K562 (cell line): Measurements from ENCODE around the gene RGS9BP. TPM values are rescaled to one million over a fixed set of nuclear protein-coding genes. Genes with fewer than 3 reads are reported as not detected.
A peak's percentile ranks its signal among the peaks of the same experiment; 100 is the strongest.

Experiments used
- ATAC-seq: fragments of 200-7000 bp; cut with Tn5 transposase; 3 replicates; pipeline ENCODE4 v1.9.1; 2020; ENCODE audit warnings: moderate library complexity
- BruUV-seq: library from RNA; stranded (reverse); fragments of 400-500 nt; replicated peaks from 2 replicates; lab custom pipeline; 2021; lab: Mats Ljungman, UMichigan
- CTCF ChIA-PET: fragments of 300-600 bp; formaldehyde crosslinking; extraction: SDS; loops from one replicate; lab custom pipeline; 2021; ENCODE audit warnings: low intra/inter-chr PET ratio; lab: Yijun Ruan, JAX
- POLR2A ChIA-PET: fragments of 300-600, 350-650 bp; sonication (Branson Sonifier 250); formaldehyde crosslinking; extraction: SDS; loops from one replicate; lab custom pipeline; 2021; ENCODE audit warnings: antibody characterized with exemption, inconsistent platforms; lab: Yijun Ruan, JAX
- DNase-seq, 4 experiments: peaks; one replicate each; pipeline versions ENCODE4 v3.0.0 to v3.0.0-alpha.2; 2011 to 2018; ENCODE audit warnings: low spot score in 3 of 4, mixed read lengths in 3 of 4; ENCODE audit errors: extremely low read depth in 1 of 4
- FAIRE-seq: peaks from 2 replicates; lab custom pipeline; 2011; peaks lifted over from hg19 to GRCh38; lab: Jason Lieb, UNC
- H2AFZ ChIP-seq: 2 replicates; pipeline ENCODE4 v1.6.0; 2011; ENCODE audit warnings: low read depth, low read length, control low read depth, inconsistent platforms
- H3K27ac ChIP-seq: fragments of 200-600 bp; 3 replicates; pipeline ENCODE4 v1.8.0; 2011; ENCODE audit warnings: low read depth, mild to moderate bottlenecking, control low read depth, inconsistent platforms, low read length, moderate library complexity, mixed read lengths; ENCODE audit errors: extremely low read depth
- H3K27me3 ChIP-seq, 2 experiments: fragments of 300-600 bp in 1 of 2; 2 replicates in 1 of 2; 3 replicates in 1 of 2; pipeline versions ENCODE4 v1.6.0 to v1.8.0; 2011; ENCODE audit warnings: inconsistent platforms in 2 of 2, low read length in 2 of 2, mild to moderate bottlenecking in 1 of 2, mixed read lengths in 1 of 2, moderate library complexity in 1 of 2; ENCODE audit not compliant: control insufficient read depth in 2 of 2, insufficient read depth in 2 of 2
- H3K36me3 ChIP-seq: fragments of 300-600 bp; 3 replicates; pipeline ENCODE4 v1.8.0; 2011; ENCODE audit warnings: mild to moderate bottlenecking, low read length, inconsistent platforms; ENCODE audit not compliant: control insufficient read depth, insufficient read depth
- H3K4me1 ChIP-seq, 2 experiments: fragments of 200-600 bp in 1 of 2; replicated peaks in 1 of 2; 2 replicates in 1 of 2; 3 replicates in 1 of 2; pipeline versions ENCODE4 v1.5.1 to v1.8.0; 2011; ENCODE audit warnings: inconsistent platforms in 2 of 2, low read length in 2 of 2, mild to moderate bottlenecking in 1 of 2, mixed read lengths in 1 of 2, moderate library complexity in 1 of 2; ENCODE audit not compliant: control insufficient read depth in 2 of 2, insufficient read depth in 2 of 2
- H3K4me2 ChIP-seq: 2 replicates; pipeline ENCODE4 v1.6.1; 2011; ENCODE audit warnings: low read length, control low read depth, inconsistent platforms, mixed read lengths; ENCODE audit not compliant: insufficient read depth
- H3K4me3 ChIP-seq: fragments of 200-600 bp; sonication (generic), shearing (Covaris generic); 2 replicates; pipeline ENCODE4 v1.5.1; 2016; ENCODE audit warnings: control low read depth, inconsistent platforms
- H3K79me2 ChIP-seq: fragments of 200-600 bp; 3 replicates; pipeline ENCODE4 v1.8.0; 2011; ENCODE audit warnings: low read length, inconsistent platforms; ENCODE audit not compliant: control insufficient read depth, insufficient read depth
- H3K9ac ChIP-seq, 2 experiments: 2 replicates each; pipeline versions ENCODE4 v1.6.0 to v1.6.1; 2011; ENCODE audit warnings: low read depth in 2 of 2, low read length in 2 of 2, control low read depth in 1 of 2, inconsistent platforms in 1 of 2, mild to moderate bottlenecking in 1 of 2, mixed read lengths in 1 of 2; ENCODE audit not compliant: insufficient read depth in 1 of 2
- H3K9me1 ChIP-seq: one replicate; pipeline ENCODE4 v1.6.0; 2011; ENCODE audit warnings: inconsistent platforms, mild to moderate bottlenecking, low read length, moderate library complexity; ENCODE audit not compliant: control insufficient read depth, insufficient read depth
- H3K9me3 ChIP-seq: replicated peaks from 2 replicates; pipeline ENCODE4 v1.5.1; 2011; ENCODE audit warnings: low read depth, low read length, inconsistent platforms; ENCODE audit not compliant: control insufficient read depth, insufficient read depth
- H4K20me1 ChIP-seq: replicated peaks from 2 replicates; pipeline ENCODE4 v1.6.1; 2011; ENCODE audit warnings: low read length, inconsistent platforms, mixed read lengths; ENCODE audit not compliant: control insufficient read depth, insufficient read depth
- EGR1 ChIP-seq: fragments of 450-650 bp; conservative IDR thresholded peaks from 2 replicates; pipeline ENCODE4 v1.6.1; 2017; ENCODE audit warnings: mild to moderate bottlenecking
- ERF ChIP-seq: fragments of 450-650 bp; formaldehyde crosslinking; IDR thresholded peaks from 2 replicates; pipeline ENCODE4 v1.4.0; 2020; ENCODE audit warnings: mild to moderate bottlenecking, mixed read lengths
- WGBS: fragments of 100-300 bp; shearing (Covaris generic); methylation state at CpG from one replicate; pipeline ENCODE4 v1.1.6; 2016; ENCODE audit warnings: low coverage, mixed read lengths; ENCODE audit not compliant: insufficient coverage; ENCODE audit errors: missing lambda C conversion rate; 5-methylcytosine and 5-hydroxymethylcytosine counted together
- in situ Hi-C: fragments of 300-500 bp; cut with MboI; formaldehyde crosslinking; loops from 4 replicates; pipeline ENCODE4 v1.15.0; 2018; ENCODE audit warnings: inconsistent platforms, mixed read lengths
- intact Hi-C: fragments of 100-400 bp; cut with micrococcal nuclease; formaldehyde crosslinking; loops from 2 replicates; pipeline ENCODE4 v1.14.2; 2022
- polyA plus RNA-seq, 8 experiments: library from polyadenylated mRNA; depleted of rRNA in 4 of 8; stranded (reverse) in 5 of 8; unstranded in 3 of 8; fragments of >200 nt; fragmentation: Nextera tagmentation in 2 of 8; fragmentation: Illumina TruSeq in 1 of 8; extraction: Ambion mirVana in 2 of 8; extraction: Trizol in 1 of 8; gene quantifications; 2 replicates each; pipeline versions ENCODE4 v1.2.1 to v1.2.3, GENCODE V29; 2011 to 2014; ENCODE audit warnings: inconsistent platforms in 1 of 8, missing spikeins in 1 of 8
- total RNA-seq, 7 experiments: library from RNA; depleted of rRNA in 6 of 7; stranded (reverse); fragments of >200 nt in 6 of 7; fragmentation: Illumina TruSeq in 2 of 7; extraction: Trizol in 2 of 7; gene quantifications; 2 replicates each; pipeline versions ENCODE4 v1.2.1 to v1.2.3, GENCODE V29; 2011 to 2021; ENCODE audit warnings: low replicate concordance in 1 of 7
- TF ChIP-seq, protein P1 (sequence below): fragments of 450-650 bp; formaldehyde crosslinking; IDR thresholded peaks from 2 replicates; pipeline ENCODE4 v1.4.0; 2020; ENCODE audit warnings: mild to moderate bottlenecking, moderate library complexity

The RGS9BP gene
- total and polyA plus RNA-seq, 9 of the 15 experiments (the other 6 are each of a cell fraction or from before 2014, with no cell fraction given): 0.03 to 1.3 (median 0.49) TPM

DNA sequence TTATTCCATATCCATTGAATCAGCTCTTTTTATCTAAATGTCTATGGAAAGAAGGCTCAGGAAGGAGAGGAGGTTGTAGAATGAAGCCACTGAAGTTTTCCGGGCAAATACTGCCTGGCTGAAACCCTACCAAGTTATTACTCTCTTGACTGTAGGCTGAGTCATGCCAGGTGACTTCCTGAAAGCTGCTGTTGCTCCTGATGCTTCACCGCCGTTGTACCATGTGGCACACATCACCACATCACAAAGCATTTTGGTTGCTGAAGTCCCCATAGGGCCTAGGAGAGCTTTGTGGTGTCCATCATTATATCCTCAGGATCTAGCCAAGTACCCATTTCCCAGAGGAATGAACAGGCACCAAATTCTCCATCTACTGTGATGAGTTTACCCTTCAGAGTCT, 32.8 kb downstream of the RGS9BP start (continued):
- TF ChIP-seq, protein P1, sequence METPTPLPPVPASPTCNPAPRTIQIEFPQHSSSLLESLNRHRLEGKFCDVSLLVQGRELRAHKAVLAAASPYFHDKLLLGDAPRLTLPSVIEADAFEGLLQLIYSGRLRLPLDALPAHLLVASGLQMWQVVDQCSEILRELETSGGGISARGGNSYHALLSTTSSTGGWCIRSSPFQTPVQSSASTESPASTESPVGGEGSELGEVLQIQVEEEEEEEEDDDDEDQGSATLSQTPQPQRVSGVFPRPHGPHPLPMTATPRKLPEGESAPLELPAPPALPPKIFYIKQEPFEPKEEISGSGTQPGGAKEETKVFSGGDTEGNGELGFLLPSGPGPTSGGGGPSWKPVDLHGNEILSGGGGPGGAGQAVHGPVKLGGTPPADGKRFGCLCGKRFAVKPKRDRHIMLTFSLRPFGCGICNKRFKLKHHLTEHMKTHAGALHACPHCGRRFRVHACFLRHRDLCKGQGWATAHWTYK (CRISPR knock-in tag): no peak
- TF ChIP-seq, all 486 proteins: peak for 3

- no peak overlapping the region for H3K9ac ChIP-seq
- H3K4me1 ChIP-seq: peaks cover 0 to 9% of the 10 kb centered on the region in 2 experiments; a peak in 3 of 5 replicates
- no TSS peak for BruUV-seq
- no peaks in the 10 kb centered on the region for H3K9me3 ChIP-seq
- peak; percentile 37 for ATAC-seq
- in situ Hi-C loops: no loop called here
- H3K4me3 ChIP-seq: no peak overlapping the region
- no peaks in the 10 kb centered on the region for H3K27me3 ChIP-seq
- H3K4me2 ChIP-seq: no peak overlapping the region
- peaks cover 78% of the 10 kb centered on the region for H3K36me3 ChIP-seq
- TF ChIP-seq EGR1 (peak; percentile 66), ERF (no peak)
- H3K9me1 ChIP-seq: no peaks in the 10 kb centered on the region
- no peak overlapping the region for H2AFZ ChIP-seq
- peaks cover 38% of the 10 kb centered on the region for H3K79me2 ChIP-seq
- ChIA-PET POLR2A (interaction anchor here (0.7 to 1.3 kb wide), 4 partner anchors 9 to 1397 kb away, joined by 3 to 4 read pairs (median 4); no protein-coding TSS in a partner anchor), CTCF (no interaction called here)
- FAIRE-seq: peak; percentile 46
- DNase-seq: peak in 1 of 4 experiments; percentile 23
- no peaks in the 10 kb centered on the region for H4K20me1 ChIP-seq
- H3K27ac ChIP-seq: peak overlapping the region; percentile 37; the same call in 1 of the 3 replicates
- intact Hi-C loops: no loop called here
- WGBS: 67% methylated on average over 5 of the region's 5 CpGs
These were observed 33.4 kb downstream of the RGS9BP start for GRCh38 chr19:32709032-32709431.
